SK-N-SH (cell line): ENCODE data around the gene SYPL2. TPM values are rescaled to one million over a fixed set of nuclear protein-coding genes. Genes with fewer than 3 reads are reported as not detected.

Experiments
- CTCF ChIA-PET: fragments of 300-600, 350-600 bp; formaldehyde crosslinking; extraction: SDS; loops from one replicate; lab custom pipeline; 2021; lab: Yijun Ruan, JAX
- POLR2A ChIA-PET: fragments of 350-600 bp; sonication (Branson Sonifier 250); formaldehyde crosslinking; extraction: SDS; loops from one replicate; lab custom pipeline; 2020; ENCODE audit warnings: antibody characterized with exemption, inconsistent platforms; lab: Yijun Ruan, JAX
- DNase-seq: peaks from one replicate; pipeline ENCODE4 v3.0.0; 2012
- H2AFZ ChIP-seq: fragments of 200-600 bp; sonication (generic); 2 replicates; pipeline ENCODE4 v1.8.1; 2016; ENCODE audit warnings: antibody characterized with exemption, mild to moderate bottlenecking, low read depth
- H3F3A ChIP-seq: fragments of 200-600 bp; sonication (generic); replicated peaks from 2 replicates; pipeline ENCODE3; 2016; ENCODE audit warnings: antibody characterized with exemption, mild to moderate bottlenecking; ENCODE audit not compliant: insufficient read depth
- H3K27ac ChIP-seq, 2 experiments: fragments of 200-500 bp in 1 of 2; fragments of 200-600 bp in 1 of 2; sonication (Bioruptor generic) in 1 of 2; sonication (generic), shearing (Covaris generic) in 1 of 2; 2 replicates each; pipeline versions ENCODE4 v1.5.1 to v1.6.1; 2014 to 2016; ENCODE audit warnings: low read depth in 2 of 2, inconsistent platforms in 1 of 2, low read length in 1 of 2, mild to moderate bottlenecking in 1 of 2, mixed read lengths in 1 of 2
- H3K27me3 ChIP-seq: fragments of 200-600 bp; sonication (generic), shearing (Covaris generic); 2 replicates; pipeline ENCODE4 v1.6.1; 2016; ENCODE audit warnings: mixed run types; ENCODE audit not compliant: insufficient read depth
- H3K36me3 ChIP-seq, 2 experiments: fragments of 200-500 bp in 1 of 2; fragments of 200-600 bp in 1 of 2; sonication (Bioruptor generic) in 1 of 2; sonication (generic) in 1 of 2; replicated peaks in 1 of 2; 2 replicates each; pipeline versions ENCODE3 to v1.5.1; 2014 to 2016; ENCODE audit warnings: low read length in 1 of 2, mild to moderate bottlenecking in 1 of 2; ENCODE audit not compliant: insufficient read depth in 2 of 2, control insufficient read depth in 1 of 2
- H3K4me1 ChIP-seq, 2 experiments: fragments of 200-500 bp in 1 of 2; fragments of 200-600 bp in 1 of 2; sonication (Bioruptor generic) in 1 of 2; sonication (generic), shearing (Covaris generic) in 1 of 2; 2 replicates each; pipeline versions ENCODE4 v1.5.1 to v1.6.1; 2014 to 2016; ENCODE audit warnings: low read depth in 1 of 2, low read length in 1 of 2, mixed run types in 1 of 2; ENCODE audit not compliant: insufficient read depth in 2 of 2, control insufficient read depth in 1 of 2
- H3K4me2 ChIP-seq: fragments of 200-600 bp; sonication (generic), shearing (Covaris generic); 2 replicates; pipeline ENCODE4 v1.6.1; 2017; ENCODE audit warnings: mixed run types
- H3K4me3 ChIP-seq, 2 experiments: fragments of 200-500 bp in 1 of 2; fragments of 200-600 bp in 1 of 2; sonication (Bioruptor generic) in 1 of 2; sonication (generic), shearing (Covaris generic) in 1 of 2; 2 replicates each; pipeline versions ENCODE4 v1.5.1 to v1.8.1; 2014 to 2016; ENCODE audit warnings: low read depth in 2 of 2, inconsistent platforms in 1 of 2, low read length in 1 of 2, mild to moderate bottlenecking in 1 of 2, mixed read lengths in 1 of 2, moderate library complexity in 1 of 2
- H3K79me2 ChIP-seq: fragments of 200-600 bp; sonication (generic); 2 replicates; pipeline ENCODE4 v1.8.1; 2017; ENCODE audit warnings: mild to moderate bottlenecking; ENCODE audit not compliant: insufficient read depth
- H3K9ac ChIP-seq: fragments of 200-600 bp; sonication (generic); 2 replicates; pipeline ENCODE4 v1.6.1; 2017; ENCODE audit warnings: mixed run types
- H3K9me2 ChIP-seq: fragments of 200-600 bp; sonication (generic); 2 replicates; pipeline ENCODE4 v1.6.1; 2017; ENCODE audit warnings: mixed run types
- H3K9me3 ChIP-seq: fragments of 200-600 bp; sonication (generic); 2 replicates; pipeline ENCODE4 v1.6.1; 2017; ENCODE audit warnings: mixed run types, mild to moderate bottlenecking, moderate library complexity
- H4K20me1 ChIP-seq: fragments of 200-600 bp; sonication (generic); 2 replicates; pipeline ENCODE4 v1.6.1; 2017; ENCODE audit warnings: mild to moderate bottlenecking, mixed run types; ENCODE audit not compliant: insufficient read depth
- CHD2 ChIP-seq: fragments of 150-350 bp; IDR thresholded peaks from 2 replicates; pipeline ENCODE4 v1.6.1; 2018; ENCODE audit warnings: low read length; ENCODE audit not compliant: partially characterized antibody
- ELF1 ChIP-seq: IDR thresholded peaks from 2 replicates; pipeline ENCODE4 v1.4.0; 2012
- FOSL2 ChIP-seq: IDR thresholded peaks from 2 replicates; pipeline ENCODE4 v1.4.0; 2012; ENCODE audit warnings: low read depth, mild to moderate bottlenecking, moderate library complexity, borderline replicate concordance
- FOXJ3 ChIP-seq: sonication (generic); formaldehyde crosslinking; IDR thresholded peaks from 2 replicates; pipeline ENCODE4 v1.5.1; 2020; ENCODE audit warnings: mild to moderate bottlenecking, missing genetic modification reagents
- FOXM1 ChIP-seq: IDR thresholded peaks from 2 replicates; pipeline ENCODE4 v1.4.0; 2012; ENCODE audit warnings: low read depth, mild to moderate bottlenecking
- GATA2 ChIP-seq: sonication (generic); formaldehyde crosslinking; IDR thresholded peaks from 2 replicates; pipeline ENCODE4 v1.5.0; 2020; ENCODE audit warnings: mild to moderate bottlenecking, missing genetic modification reagents
- IRF3 ChIP-seq: fragments of 150-350 bp; IDR thresholded peaks from 2 replicates; pipeline ENCODE4 v1.6.1; 2016; ENCODE audit warnings: mild to moderate bottlenecking, low read depth, low read length
- NFIC ChIP-seq: IDR thresholded peaks from 2 replicates; pipeline ENCODE4 v1.4.0; 2012; ENCODE audit warnings: borderline replicate concordance
- NRF1 ChIP-seq: IDR thresholded peaks from 2 replicates; pipeline ENCODE4 v1.6.1; 2012; ENCODE audit warnings: low read depth, mild to moderate bottlenecking, low read length
- POLR2AphosphoS5 ChIP-seq: IDR thresholded peaks from 2 replicates; pipeline ENCODE4 v1.6.1; 2012; ENCODE audit warnings: low read depth, low read length
- RAD21 ChIP-seq: IDR thresholded peaks from 2 replicates; pipeline ENCODE4 v1.6.1; 2012; ENCODE audit warnings: mild to moderate bottlenecking, low read length
- RFX5 ChIP-seq: IDR thresholded peaks from 2 replicates; pipeline ENCODE4 v1.6.1; 2012; ENCODE audit warnings: mild to moderate bottlenecking, improper control_type of control experiment, low read length
- SIN3A ChIP-seq: IDR thresholded peaks from 2 replicates; pipeline ENCODE4 v1.6.1; 2012; ENCODE audit warnings: low read depth, mild to moderate bottlenecking, low read length, moderate library complexity, borderline replicate concordance
- SMC3 ChIP-seq: IDR thresholded peaks from 2 replicates; pipeline ENCODE4 v1.6.1; 2012; ENCODE audit warnings: low read depth, low read length, improper control_type of control experiment
- TCF12 ChIP-seq: IDR thresholded peaks from 2 replicates; pipeline ENCODE4 v1.4.0; 2012
- YY1 ChIP-seq: IDR thresholded peaks from 2 replicates; pipeline ENCODE4 v1.4.0; 2012; ENCODE audit warnings: low read depth, mild to moderate bottlenecking
- ZBTB33 ChIP-seq: IDR thresholded peaks from 2 replicates; pipeline ENCODE4 v1.4.0; 2012; ENCODE audit warnings: low read depth, borderline replicate concordance
- WGBS: methylation state at CpG from one replicate; pipeline ENCODE4 v1.1.6; 2017; ENCODE audit warnings: low lambda C conversion rate; 5-methylcytosine and 5-hydroxymethylcytosine counted together
- polyA plus RNA-seq, 3 experiments: library from polyadenylated mRNA; depleted of rRNA; stranded (reverse); fragments of >200 nt; gene quantifications; 2 replicates each; pipeline ENCODE4 v1.2.3, GENCODE V29; 2012
- TF ChIP-seq, protein P1 (sequence below): IDR thresholded peaks from 2 replicates; pipeline ENCODE4 v1.4.0; 2012; ENCODE audit warnings: low read depth
- TF ChIP-seq, protein P2 (sequence below): IDR thresholded peaks from 2 replicates; pipeline ENCODE4 v1.4.0; 2012; ENCODE audit warnings: low read depth, borderline replicate concordance

SYPL2 gene
- polyA plus RNA-seq, 1 of the 3 experiments (the other 2 are of a cell fraction), result 0.03 TPM

- Histone ChIP-seq H3K9ac (no peak overlapping the region), H3K79me2 (no peaks in the 10 kb centered on the region), H3F3A (no peaks in the 10 kb centered on the region), H2AFZ (no peak overlapping the region), H3K9me3 (no peaks in the 10 kb centered on the region), H3K4me1 (peaks cover 0 to 11% of the 10 kb centered on the region in 2 experiments; a peak in 1 of 4 replicates), H4K20me1 (no peaks in the 10 kb centered on the region), H3K4me3 (no peak overlapping the region), H3K36me3 (no peaks in the 10 kb centered on the region), H3K9me2 (no peaks in the 10 kb centered on the region), H3K4me2 (no peak overlapping the region), H3K27ac (no peak overlapping the region), H3K27me3 (no peaks in the 10 kb centered on the region)
- DNase-seq, result no peak
- ChIA-PET CTCF (interaction anchor here (1.2 to 40.2 kb wide), 4 partner anchors 16 to 272 kb away, joined by 3 to 1710 read pairs (median 121); partner anchors contain the start of genes ATXN7L2, CYB561D1 and GPR61), POLR2A (no interaction called here)
- no peak for TF ChIP-seq YY1
- TF ChIP-seq CHD2, result no peak
- no peak for TF ChIP-seq ELF1
- TF ChIP-seq NFIC, result no peak
- no peak for TF ChIP-seq POLR2AphosphoS5
- TF ChIP-seq RFX5, result no peak
- no peak for TF ChIP-seq FOXJ3 (CRISPR knock-in tag)
- no peak for TF ChIP-seq ZBTB33
- no peak for TF ChIP-seq NRF1
- TF ChIP-seq TCF12, result no peak
- WGBS, result 89% methylated on average over 1 of the region's 1 CpG
Observed at GRCh38 chr1:109504974-109505373, 38.6 kb downstream of the SYPL2 start.

DNA sequence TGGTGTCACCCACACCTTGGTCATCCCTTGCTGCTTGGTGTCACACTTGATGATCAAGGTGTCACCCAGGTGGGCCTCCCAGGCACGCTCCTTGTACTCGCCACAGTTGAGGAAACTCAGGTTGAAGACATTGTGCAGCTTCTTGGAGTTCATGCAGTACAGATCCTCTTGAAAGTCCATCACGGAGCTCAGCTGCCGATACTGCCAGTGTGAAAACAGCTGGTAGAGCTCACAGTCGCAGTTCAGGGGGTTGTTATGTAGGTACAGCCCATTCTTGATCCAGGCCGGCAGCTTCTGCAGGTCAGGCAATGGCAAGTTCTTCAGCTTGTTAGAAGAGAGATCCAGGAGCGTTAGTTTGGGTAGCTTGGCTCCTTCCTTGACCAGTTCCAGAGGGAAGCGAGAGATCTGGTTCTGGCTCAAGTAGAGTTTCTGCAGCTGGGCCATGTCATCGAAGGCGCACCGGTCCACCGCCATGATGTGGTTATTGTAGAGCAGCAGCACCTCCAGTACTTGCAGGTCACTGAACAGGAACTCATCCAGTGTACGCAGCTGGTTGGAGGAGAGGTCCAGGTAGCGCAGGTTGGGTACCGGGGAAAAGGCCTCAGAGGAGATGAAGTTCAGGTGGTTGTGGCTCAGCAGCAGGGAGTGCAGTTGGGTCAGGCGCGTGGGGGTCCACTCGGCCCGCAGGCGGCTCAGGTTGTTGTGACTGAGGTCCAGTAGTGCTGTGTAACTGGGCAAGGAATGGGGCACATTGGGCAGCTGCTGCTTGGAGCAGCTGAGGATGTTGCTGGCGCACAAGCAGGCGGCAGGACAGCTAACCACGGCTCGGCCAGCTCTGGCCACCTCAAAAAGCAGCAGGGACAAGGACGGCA, 41.9 kb downstream of the SYPL2 start:
- Histone ChIP-seq H3K4me2 (no peak overlapping the region), H3K27ac (no peak overlapping the region), H3K9ac (no peak overlapping the region), H3K4me3 (no peak overlapping the region), H3F3A (no peaks in the 10 kb centered on the region), H3K9me2 (no peaks in the 10 kb centered on the region), H3K27me3 (no peaks in the 10 kb centered on the region; the same call in 1 of the 2 replicates), H2AFZ (no peak overlapping the region), H3K36me3 (no peaks in the 10 kb centered on the region), H3K4me1 (peaks cover 0 to 11% of the 10 kb centered on the region in 2 experiments; a peak in 1 of 4 replicates), H3K79me2 (no peaks in the 10 kb centered on the region), H4K20me1 (no peaks in the 10 kb centered on the region), H3K9me3 (no peaks in the 10 kb centered on the region)
- TF ChIP-seq IRF3 (no peak), FOSL2 (no peak), TCF12 (no peak), RAD21 (no peak), GATA2 (no peak), NFIC (no peak), SMC3 (no peak), FOXM1 (no peak), SIN3A (no peak)
- TF ChIP-seq, protein P1, sequence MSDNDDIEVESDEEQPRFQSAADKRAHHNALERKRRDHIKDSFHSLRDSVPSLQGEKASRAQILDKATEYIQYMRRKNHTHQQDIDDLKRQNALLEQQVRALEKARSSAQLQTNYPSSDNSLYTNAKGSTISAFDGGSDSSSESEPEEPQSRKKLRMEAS, result no peak
- TF ChIP-seq, protein P2, sequence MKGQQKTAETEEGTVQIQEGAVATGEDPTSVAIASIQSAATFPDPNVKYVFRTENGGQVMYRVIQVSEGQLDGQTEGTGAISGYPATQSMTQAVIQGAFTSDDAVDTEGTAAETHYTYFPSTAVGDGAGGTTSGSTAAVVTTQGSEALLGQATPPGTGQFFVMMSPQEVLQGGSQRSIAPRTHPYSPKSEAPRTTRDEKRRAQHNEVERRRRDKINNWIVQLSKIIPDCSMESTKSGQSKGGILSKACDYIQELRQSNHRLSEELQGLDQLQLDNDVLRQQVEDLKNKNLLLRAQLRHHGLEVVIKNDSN, result no peak
- WGBS, result 97% methylated on average over 23 of the region's 25 CpGs
- CTCF ChIA-PET, result interaction anchor here (1.2 to 40.2 kb wide), 5 partner anchors 9 to 142 kb away, joined by 3 to 1710 read pairs (median 72); partner anchors contain the start of genes ATXN7L2, CYB561D1 and GPR61
- POLR2A ChIA-PET, result interaction anchor here (1.0 kb wide), 1 partner anchor 25 kb away, joined by 3 read pairs; the partner anchor contains the start of gene ATXN7L2
- DNase-seq, result no peak
